ENCODE results near the gene TLE1. TPM values are rescaled to one million over a fixed set of nuclear protein-coding genes. Genes with fewer than 3 reads are reported as not detected.
A peak's percentile ranks its signal among the peaks of the same experiment; 100 is the strongest.
"Not testable (repeated sequence)": the region's sequence is repeated elsewhere in the genome, so short reads cannot be mapped to it uniquely, and the experiment has no call there.

TLE1 gene
- polyA plus RNA-seq, 4 donors = 66.8 to 81.7 (median 72.9) TPM

GRCh38 chr9:81604306-81605169 lies 84.8 kb downstream of the TLE1 start:
- DNase-seq (ENCODE audit: low read depth in 4 of 4, low spot score in 2 of 4) = no peak

GRCh38 chr9:81602887-81603680 lies 86.3 kb downstream of the TLE1 start:
- DNase-seq (ENCODE audit: low read depth in 4 of 4, low spot score in 2 of 4) = no peak

GRCh38 chr9:81601639-81602623 lies 87.4 kb downstream of the TLE1 start:
- DNase-seq (ENCODE audit: low read depth in 4 of 4, low spot score in 2 of 4) = no peak

GRCh38 chr9:81600631-81601030 lies 88.7 kb downstream of the TLE1 start:
- no peak for DNase-seq (ENCODE audit: low read depth in 4 of 4, low spot score in 2 of 4)

- no peak for DNase-seq (ENCODE audit: low read depth in 4 of 4, low spot score in 2 of 4)
Measured at GRCh38 chr9:81599837-81600236, 89.5 kb downstream of the TLE1 start.

- no peak for DNase-seq (ENCODE audit: low read depth in 4 of 4, low spot score in 2 of 4)
Measured at GRCh38 chr9:81598811-81599210, 90.5 kb downstream of the TLE1 start.

- DNase-seq (ENCODE audit: low read depth in 4 of 4, low spot score in 2 of 4) = no peak
Measured at GRCh38 chr9:81598123-81598497, 91.2 kb downstream of the TLE1 start.

- no peak for DNase-seq (ENCODE audit: low read depth in 4 of 4, low spot score in 2 of 4)
Measured at GRCh38 chr9:81597419-81598122, 91.8 kb downstream of the TLE1 start.

- DNase-seq (ENCODE audit: low read depth in 4 of 4, low spot score in 2 of 4) = no peak
Measured at GRCh38 chr9:81596679-81597418, 92.5 kb downstream of the TLE1 start.

- no peak for DNase-seq (ENCODE audit: low read depth in 4 of 4, low spot score in 2 of 4)
Measured at GRCh38 chr9:81595887-81596543, 93.3 kb downstream of the TLE1 start.

GRCh38 chr9:81595293-81595692 lies 94.1 kb downstream of the TLE1 start:
- DNase-seq (ENCODE audit: low read depth in 4 of 4, low spot score in 2 of 4) = not testable (repeated sequence)

- no peak for DNase-seq (ENCODE audit: low read depth in 4 of 4, low spot score in 2 of 4)
Measured at GRCh38 chr9:81594415-81594814, 94.9 kb downstream of the TLE1 start.

GRCh38 chr9:81592887-81593266 lies 96.5 kb downstream of the TLE1 start:
- DNase-seq (ENCODE audit: low read depth in 4 of 4, low spot score in 2 of 4) = no peak

- DNase-seq (ENCODE audit: low read depth in 4 of 4, low spot score in 2 of 4) = no peak
Measured at GRCh38 chr9:81591791-81592190, 97.6 kb downstream of the TLE1 start.

- DNase-seq (ENCODE audit: low read depth in 4 of 4, low spot score in 2 of 4) = no peak
Measured at GRCh38 chr9:81590688-81591087, 98.7 kb downstream of the TLE1 start.

- DNase-seq (ENCODE audit: low read depth in 4 of 4, low spot score in 2 of 4) = no peak
Measured at GRCh38 chr9:81589819-81590218, 99.5 kb downstream of the TLE1 start.

- no peak for DNase-seq (ENCODE audit: low read depth in 4 of 4, low spot score in 2 of 4)
Measured at GRCh38 chr9:81589392-81589791, 100.0 kb downstream of the TLE1 start.

- DNase-seq (ENCODE audit: low read depth in 4 of 4, low spot score in 2 of 4) = peak in 2 of 4 donors; percentile 34 to 61
Measured at GRCh38 chr9:81588148-81588871, 101.0 kb downstream of the TLE1 start.

Measured in left renal cortex interstitium (tissue), 4 donors.